Activated T-helper 1 cell treated with anti-CD3 and anti-CD28 coated beads, Interleukin-12 subunit alpha, Interleukin-12 subunit beta, Interleukin-2, Interleukin-4 antibody, amounts not matched to agents 30 ng/mL and 10 ng/mL and 1 ng/mL, durations not matched to agents 14 hours and 24 hours and 36 hours (primary cell): ENCODE results near the gene GOLGA6C. TPM values are rescaled to one million over a fixed set of nuclear protein-coding genes. Genes with fewer than 3 reads are reported as not detected.
"Not testable (repeated sequence)": the region's sequence is repeated elsewhere in the genome, so short reads cannot be mapped to it uniquely, and the experiment has no call there.

ENCODE experiments used
- DNase-seq: peaks from one replicate; pipeline ENCODE4 v3.0.0; 2021; ENCODE audit warnings: low spot score
- H3K27ac Mint-ChIP-seq: one replicate; pipeline ENCODE4 v1.8.0; 2021; ENCODE audit warnings: mild to moderate bottlenecking, mixed read lengths
- H3K27me3 Mint-ChIP-seq: one replicate; pipeline ENCODE4 v1.8.0; 2022; ENCODE audit warnings: mild to moderate bottlenecking, moderate library complexity, mixed read lengths; ENCODE audit not compliant: insufficient read depth
- H3K36me3 Mint-ChIP-seq: one replicate; pipeline ENCODE4 v1.8.0; 2021; ENCODE audit warnings: low read depth, mixed read lengths
- H3K4me1 Mint-ChIP-seq: one replicate; pipeline ENCODE4 v1.8.0; 2021; ENCODE audit warnings: low read depth, mixed read lengths
- H3K4me3 Mint-ChIP-seq: one replicate; pipeline ENCODE4 v1.8.0; 2021; ENCODE audit warnings: mild to moderate bottlenecking, moderate library complexity, mixed read lengths
- H3K9me3 Mint-ChIP-seq: one replicate; pipeline ENCODE4 v1.8.0; 2021; ENCODE audit warnings: mixed read lengths
- intact Hi-C: fragments of 100-400 bp; cut with micrococcal nuclease; formaldehyde crosslinking; loops from one replicate; pipeline ENCODE4 v1.15.1; 2024
- total RNA-seq: library from RNA; stranded (reverse); gene quantifications from 2 replicates; pipeline ENCODE4 v1.2.3, GENCODE V29; 2022

The GOLGA6C gene
- total RNA-seq, 1 donor from 2014 or later, result not detected

DNA sequence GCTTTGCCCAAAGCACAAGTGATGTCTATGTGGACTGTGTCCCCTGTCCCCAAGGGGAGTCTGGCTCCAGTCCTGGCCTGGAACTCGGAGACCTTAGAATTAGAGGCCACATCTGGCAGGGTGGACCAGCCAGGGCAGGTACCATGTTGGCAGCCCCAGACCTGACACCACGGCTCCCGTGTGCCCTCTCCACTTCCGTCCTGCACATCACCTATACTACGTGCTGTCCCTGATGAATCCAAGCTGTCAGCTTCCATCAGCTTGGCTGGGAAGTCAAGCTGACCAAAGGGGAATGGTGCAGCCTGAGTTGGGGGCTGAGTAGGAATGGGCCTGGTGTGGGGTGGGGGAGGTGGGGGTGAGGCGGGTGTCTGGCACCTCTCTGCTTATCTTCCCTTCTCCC lies 41.1 kb upstream of the GOLGA6C start:
- Mint-ChIP-seq H3K4me1 (no peaks in the 10 kb centered on the region), H3K36me3 (peaks cover 9% of the 10 kb centered on the region), H3K4me3 (no peak overlapping the region), H3K27ac (no peak overlapping the region), H3K27me3 (peaks cover 2% of the 10 kb centered on the region), H3K9me3 (no peaks in the 10 kb centered on the region)
- intact Hi-C loops, result no loop called here
- no peak for DNase-seq

DNA sequence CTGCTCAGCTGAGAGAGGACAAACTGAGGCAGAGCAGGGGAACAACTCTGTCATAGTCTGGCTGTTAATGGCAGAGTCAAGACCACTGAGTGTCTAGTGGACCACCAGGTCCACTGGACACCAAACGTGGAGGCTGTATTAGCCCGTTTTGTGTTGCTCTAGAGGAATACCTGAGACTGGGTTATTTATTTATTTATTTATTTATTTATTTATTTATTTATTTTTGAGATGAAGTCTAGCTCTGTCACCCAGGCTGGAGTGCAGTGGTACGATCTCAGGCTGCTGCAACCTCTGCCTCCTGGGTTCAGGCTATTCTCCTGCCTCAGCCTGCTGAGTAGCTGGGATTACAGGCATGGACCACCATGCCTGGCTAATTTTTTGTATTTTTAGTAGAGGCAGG lies 40.6 kb upstream of the GOLGA6C start:
- DNase-seq, H3K4me1 Mint-ChIP-seq, H3K27ac Mint-ChIP-seq, intact Hi-C loops, H3K9me3 Mint-ChIP-seq, H3K4me3 Mint-ChIP-seq, H3K36me3 Mint-ChIP-seq, H3K27me3 Mint-ChIP-seq: not testable (repeated sequence)

DNA sequence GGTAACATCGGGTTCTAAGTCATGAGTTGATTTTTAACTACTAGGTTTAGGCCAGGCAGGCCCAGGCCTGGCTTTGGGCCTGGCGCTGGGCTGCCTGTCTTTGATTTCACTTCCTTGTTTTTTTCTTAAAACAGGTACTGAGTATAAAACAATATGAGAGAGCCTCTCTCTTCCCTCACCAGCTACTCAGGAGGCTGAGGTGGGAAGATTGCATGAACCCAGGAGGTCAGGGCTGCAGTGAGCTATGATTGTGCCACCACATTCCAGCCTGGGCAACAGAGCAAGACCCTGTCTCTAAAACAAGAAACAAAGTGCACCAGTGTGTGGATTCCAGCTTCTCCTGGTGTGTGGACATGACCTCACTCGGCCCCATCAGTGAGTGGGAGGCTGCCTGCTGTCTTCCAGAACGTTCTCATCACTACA lies 38.6 kb upstream of the GOLGA6C start:
- H3K4me3 Mint-ChIP-seq, H3K9me3 Mint-ChIP-seq, DNase-seq, intact Hi-C loops, H3K36me3 Mint-ChIP-seq, H3K27ac Mint-ChIP-seq, H3K4me1 Mint-ChIP-seq, H3K27me3 Mint-ChIP-seq: not testable (repeated sequence)

DNA sequence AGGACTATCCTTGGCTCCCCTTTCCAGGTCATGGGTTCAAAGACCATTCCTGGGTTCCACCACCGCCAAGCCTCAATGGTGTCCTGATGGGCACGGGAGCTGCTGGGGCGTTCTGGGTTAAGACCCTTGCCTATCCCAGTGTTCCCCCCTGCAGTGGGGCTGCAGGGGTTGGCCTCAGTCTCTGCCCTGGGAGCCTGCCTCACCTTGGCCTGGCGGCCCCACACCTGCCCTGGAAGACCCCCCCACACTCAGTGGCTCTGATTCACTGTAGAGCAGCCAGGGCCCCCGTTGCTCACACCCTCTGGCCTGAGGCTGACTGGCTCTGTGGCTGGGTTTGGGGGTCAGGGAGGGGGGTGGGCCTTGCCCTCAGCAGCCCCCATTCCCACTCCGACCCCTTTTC lies 34.4 kb upstream of the GOLGA6C start:
- H3K4me3 Mint-ChIP-seq, result no peak overlapping the region
- H3K36me3 Mint-ChIP-seq, result no peaks in the 10 kb centered on the region
- no peaks in the 10 kb centered on the region for H3K9me3 Mint-ChIP-seq
- intact Hi-C loops, result no loop called here
- DNase-seq, result no peak
- H3K27me3 Mint-ChIP-seq, result peaks cover 4% of the 10 kb centered on the region
- H3K27ac Mint-ChIP-seq, result no peak overlapping the region
- no peaks in the 10 kb centered on the region for H3K4me1 Mint-ChIP-seq

DNA sequence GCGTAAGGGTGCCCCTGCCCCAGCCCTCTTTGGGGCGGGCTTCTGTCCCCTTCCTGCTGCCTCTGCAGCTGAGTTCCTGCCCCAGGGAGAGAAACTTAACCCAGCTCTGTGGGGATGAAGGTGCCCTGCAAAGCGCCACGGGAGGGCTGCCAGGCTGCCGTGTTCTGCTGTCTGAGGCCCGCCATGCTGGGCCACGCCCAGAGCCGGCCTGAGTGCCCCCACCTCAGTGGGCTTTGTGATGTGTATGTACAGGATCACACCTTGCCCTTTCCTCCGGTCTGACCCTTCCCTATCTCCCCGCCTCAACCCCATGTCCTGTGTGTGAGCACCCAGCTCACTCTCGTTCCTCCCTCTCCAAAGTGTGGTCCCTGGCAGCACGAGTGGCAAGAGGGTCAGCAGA lies 33.9 kb upstream of the GOLGA6C start:
- Mint-ChIP-seq H3K4me1 (no peaks in the 10 kb centered on the region), H3K36me3 (no peaks in the 10 kb centered on the region), H3K27ac (no peak overlapping the region), H3K9me3 (no peaks in the 10 kb centered on the region), H3K27me3 (peaks cover 4% of the 10 kb centered on the region), H3K4me3 (no peak overlapping the region)
- DNase-seq, result no peak
- intact Hi-C loops, result no loop called here

DNA sequence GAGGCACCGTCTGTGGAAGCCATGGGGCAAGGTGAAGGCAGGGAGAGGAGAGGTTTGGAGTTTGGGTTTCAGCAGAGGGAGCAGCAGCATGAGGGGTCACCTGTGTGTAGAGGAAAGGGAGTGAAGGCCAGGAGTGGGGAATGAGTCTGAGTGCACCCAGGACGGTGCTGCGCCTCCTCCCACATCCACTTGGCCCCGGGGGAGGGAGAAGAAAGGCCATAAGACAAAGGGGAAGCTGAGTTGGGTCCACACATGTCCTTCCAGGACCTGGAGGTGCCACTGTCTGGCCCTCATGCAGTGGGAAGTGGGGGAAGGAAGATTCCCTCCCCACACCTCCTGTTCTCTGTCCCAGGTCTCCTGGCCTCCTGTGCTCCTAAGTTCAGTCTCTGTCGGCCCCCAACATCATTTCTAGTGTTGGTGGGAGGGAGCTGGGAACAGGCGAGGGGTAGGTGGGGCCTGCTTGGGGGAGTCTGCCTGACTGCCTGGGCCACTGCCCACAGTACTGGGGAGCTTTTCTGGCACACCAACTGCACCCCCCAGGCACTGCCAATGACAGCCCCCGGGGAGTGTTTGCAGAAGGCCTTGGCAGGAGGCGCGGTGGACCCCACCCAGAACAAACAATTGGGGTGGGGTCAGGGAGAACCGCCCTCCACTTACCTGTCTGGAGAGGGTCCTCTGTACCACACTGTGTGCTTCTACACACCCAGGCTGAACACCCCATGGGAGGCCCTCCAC lies 32.9 kb upstream of the GOLGA6C start:
- H3K36me3 Mint-ChIP-seq, H3K27ac Mint-ChIP-seq, H3K4me1 Mint-ChIP-seq, intact Hi-C loops, DNase-seq, H3K27me3 Mint-ChIP-seq, H3K4me3 Mint-ChIP-seq, H3K9me3 Mint-ChIP-seq: not testable (repeated sequence)

DNA sequence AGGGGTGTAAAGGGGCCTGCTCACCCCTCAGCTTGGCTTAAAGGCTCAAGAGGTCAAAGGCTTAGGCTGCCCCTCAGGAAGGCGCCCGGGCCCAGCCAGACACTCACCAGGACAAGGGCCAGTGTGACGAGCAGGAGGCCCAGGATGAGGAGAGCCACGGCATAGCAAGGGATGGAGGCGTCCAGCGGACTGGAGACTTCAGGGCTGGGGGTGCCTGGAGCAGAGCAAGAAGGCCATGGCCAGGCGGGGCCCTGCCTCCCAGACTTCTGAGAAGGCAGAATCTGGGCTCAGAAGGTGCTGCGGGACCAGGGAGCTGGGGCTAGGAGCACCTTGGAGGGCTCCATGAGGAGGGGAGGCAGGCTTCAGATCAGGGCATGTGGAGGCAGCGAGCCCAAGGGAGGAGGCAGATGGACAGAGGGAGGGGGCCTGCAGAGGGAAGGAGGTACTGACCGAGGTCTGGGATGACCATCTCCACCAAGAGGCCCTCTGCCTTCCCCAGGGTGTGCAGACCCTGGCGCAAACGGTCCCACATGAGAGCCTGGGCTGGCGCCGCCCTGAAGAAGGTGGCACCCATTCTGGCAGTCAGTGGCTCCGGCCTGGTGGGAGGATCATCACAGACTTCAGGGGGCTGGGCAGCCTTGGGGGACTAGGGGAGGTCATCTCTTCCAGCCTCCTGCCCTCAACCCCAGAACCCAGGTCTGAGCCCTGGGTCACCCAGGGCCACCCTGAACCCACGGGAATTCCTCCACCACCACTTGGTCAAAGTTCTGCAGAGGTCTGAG lies 32.0 kb upstream of the GOLGA6C start:
- Mint-ChIP-seq H3K27ac (no peak overlapping the region), H3K9me3 (no peaks in the 10 kb centered on the region), H3K27me3 (peaks cover 4% of the 10 kb centered on the region), H3K4me1 (no peaks in the 10 kb centered on the region), H3K36me3 (no peaks in the 10 kb centered on the region), H3K4me3 (no peak overlapping the region)
- intact Hi-C loops, result no loop called here
- DNase-seq, result no peak

DNA sequence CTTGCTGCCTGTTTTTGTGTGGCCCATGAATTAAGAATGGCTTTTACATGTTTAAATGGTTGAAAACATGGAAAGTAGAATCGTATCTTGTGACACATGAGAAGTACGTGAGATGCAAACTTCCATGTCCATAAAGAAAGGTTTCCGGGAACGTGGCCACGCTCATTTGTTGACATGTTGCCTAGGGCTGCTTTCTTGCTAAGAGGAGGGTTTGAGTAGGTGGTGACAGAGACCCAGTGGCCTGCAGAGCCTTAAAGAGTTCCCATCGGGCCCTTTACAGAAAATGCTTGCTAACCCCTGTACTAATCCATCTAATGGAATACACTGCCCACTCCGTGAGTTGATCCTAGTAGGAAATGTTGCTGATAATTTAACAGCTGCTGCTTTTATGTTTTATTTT lies 31.0 kb upstream of the GOLGA6C start:
- H3K9me3 Mint-ChIP-seq, DNase-seq, H3K36me3 Mint-ChIP-seq, H3K4me1 Mint-ChIP-seq, H3K27me3 Mint-ChIP-seq, H3K27ac Mint-ChIP-seq, intact Hi-C loops, H3K4me3 Mint-ChIP-seq: not testable (repeated sequence)

DNA sequence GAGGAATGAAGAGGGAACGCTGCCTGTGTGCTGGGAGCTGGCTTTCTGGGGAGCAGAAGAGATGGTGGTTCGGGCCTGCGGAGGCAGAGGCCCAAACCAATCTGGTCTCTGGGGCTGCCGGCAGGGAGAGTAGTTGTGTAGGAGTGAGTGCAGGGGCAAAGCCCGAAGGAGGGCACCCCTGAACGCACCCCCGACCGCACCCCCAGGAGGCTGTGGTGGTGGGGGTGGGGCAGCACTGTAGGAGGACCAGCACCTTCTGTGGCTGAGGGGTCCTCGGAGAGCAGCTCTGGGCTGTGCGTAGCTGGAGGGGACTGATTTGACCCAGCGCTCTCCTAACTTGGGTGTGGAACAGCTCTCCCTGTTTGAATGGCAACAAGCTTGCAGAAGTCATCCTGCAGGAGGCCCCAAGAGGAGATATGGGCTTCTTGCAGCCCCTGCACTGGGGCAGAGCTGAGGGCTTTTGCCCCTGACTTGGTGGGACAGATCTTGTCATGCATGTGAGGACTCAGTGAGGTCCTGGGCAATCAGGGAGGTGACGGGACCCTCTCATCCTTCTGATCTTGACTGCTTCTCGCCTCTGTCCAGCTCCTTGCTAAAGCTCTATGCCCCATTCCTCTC lies 30.4 kb upstream of the GOLGA6C start:
- no peaks in the 10 kb centered on the region for H3K9me3 Mint-ChIP-seq
- peaks cover 4% of the 10 kb centered on the region for H3K27me3 Mint-ChIP-seq
- no peaks in the 10 kb centered on the region for H3K36me3 Mint-ChIP-seq
- H3K4me3 Mint-ChIP-seq, result no peak overlapping the region
- H3K4me1 Mint-ChIP-seq, result no peaks in the 10 kb centered on the region
- H3K27ac Mint-ChIP-seq, result no peak overlapping the region
- intact Hi-C loops, result no loop called here
- no peak for DNase-seq

DNA sequence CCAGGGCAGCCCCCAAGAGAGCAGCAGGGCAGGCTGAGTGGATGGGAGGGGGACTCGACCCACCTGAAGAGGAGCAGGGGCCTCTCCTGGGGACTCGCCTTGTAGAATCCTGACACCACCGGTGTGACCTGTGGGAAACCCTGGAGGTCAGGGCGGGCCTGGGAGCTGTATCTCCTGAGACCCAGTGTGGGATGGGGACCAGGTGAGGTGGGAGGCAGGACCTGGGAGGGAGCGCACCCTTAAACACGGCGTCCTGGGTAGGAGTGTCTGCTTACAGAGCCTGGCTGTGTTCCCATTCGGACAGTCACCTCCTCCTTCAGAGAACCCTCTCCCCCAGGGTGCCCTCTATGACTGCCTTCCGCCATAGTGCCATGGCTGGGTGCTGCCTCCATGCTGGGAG lies 29.3 kb upstream of the GOLGA6C start:
- intact Hi-C loops, result no loop called here
- H3K36me3 Mint-ChIP-seq, result no peaks in the 10 kb centered on the region
- H3K4me3 Mint-ChIP-seq, result no peak overlapping the region
- no peaks in the 10 kb centered on the region for H3K9me3 Mint-ChIP-seq
- no peak overlapping the region for H3K27ac Mint-ChIP-seq
- no peaks in the 10 kb centered on the region for H3K4me1 Mint-ChIP-seq
- no peak for DNase-seq
- H3K27me3 Mint-ChIP-seq, result peaks cover 4% of the 10 kb centered on the region

DNA sequence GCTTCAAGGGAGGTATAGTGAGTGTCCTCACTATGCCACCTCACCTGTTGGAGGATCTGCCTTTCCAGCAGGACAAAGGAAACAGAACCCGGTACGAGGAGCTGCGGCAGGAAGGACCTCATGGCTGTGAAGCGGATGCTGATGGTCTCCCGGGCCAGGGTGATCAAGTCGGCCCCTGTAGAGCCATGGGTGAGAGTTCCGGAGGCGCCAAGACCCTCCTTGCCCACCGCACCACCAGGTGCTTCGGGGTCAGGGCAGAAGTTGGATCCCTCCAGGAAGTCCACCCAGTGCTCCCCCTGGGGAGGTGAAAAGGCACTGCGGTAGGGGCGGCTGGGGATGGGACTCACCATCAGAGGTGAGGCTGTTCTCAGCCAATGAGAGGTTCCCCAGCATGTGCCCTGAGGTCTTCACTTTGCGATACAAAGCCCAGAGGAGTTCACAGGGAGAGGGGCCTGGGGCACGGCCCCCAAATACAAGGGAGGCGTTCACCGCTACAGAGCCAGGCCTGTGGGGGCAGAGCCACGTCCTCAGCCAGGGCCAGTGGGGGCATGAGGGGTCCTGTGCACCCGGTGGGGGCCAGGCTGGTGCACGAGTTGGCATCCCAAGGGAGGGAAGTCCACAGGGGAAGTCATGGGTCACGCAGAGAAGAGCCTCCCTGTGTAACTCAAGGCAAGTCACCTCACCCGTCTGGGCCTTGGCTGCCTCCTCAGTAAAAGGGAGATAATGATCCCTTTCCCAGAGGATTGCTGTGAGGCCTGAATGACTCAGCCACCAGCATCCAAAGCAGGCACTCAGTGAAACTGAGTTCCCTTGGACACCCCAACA lies 28.7 kb upstream of the GOLGA6C start:
- Mint-ChIP-seq H3K27ac (no peak overlapping the region), H3K36me3 (no peaks in the 10 kb centered on the region)

DNA sequence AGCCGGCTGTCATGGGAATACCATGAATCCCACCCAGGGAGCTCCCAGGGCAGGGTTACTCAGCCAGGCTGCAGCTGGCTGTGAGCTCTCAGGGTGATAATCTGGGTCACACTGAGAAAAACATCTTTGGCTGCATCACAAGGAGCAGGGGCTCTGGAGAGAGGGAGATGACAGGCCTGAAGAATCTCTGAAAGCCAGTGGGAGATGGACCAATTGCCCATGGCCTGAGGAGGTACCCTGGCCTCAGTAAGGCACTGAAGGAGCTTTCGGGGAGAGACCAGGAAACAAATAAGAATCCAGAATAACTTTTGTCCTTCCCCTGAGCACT lies 28.2 kb upstream of the GOLGA6C start:
- Mint-ChIP-seq H3K4me1 (no peaks in the 10 kb centered on the region), H3K9me3 (no peaks in the 10 kb centered on the region)
- intact Hi-C loops, result no loop called here

More for the DNA sequence above, 28.7 kb upstream of the GOLGA6C start:
- Mint-ChIP-seq H3K27me3 (peaks cover 4% of the 10 kb centered on the region), H3K4me3 (no peak overlapping the region), H3K9me3 (no peaks in the 10 kb centered on the region), H3K4me1 (no peaks in the 10 kb centered on the region)
- intact Hi-C loops, result no loop called here
- no peak for DNase-seq

More for the DNA sequence above, 28.2 kb upstream of the GOLGA6C start:
- no peak for DNase-seq
- Mint-ChIP-seq H3K4me3 (no peak overlapping the region), H3K36me3 (no peaks in the 10 kb centered on the region), H3K27me3 (peaks cover 4% of the 10 kb centered on the region), H3K27ac (no peak overlapping the region)
